ENCODE measurements around the gene SLC39A13. TPM values are rescaled to one million over a fixed set of nuclear protein-coding genes. Genes with fewer than 3 reads are reported as not detected.
A peak's percentile ranks its signal among the peaks of the same experiment; 100 is the strongest.

Gene SLC39A13
- total RNA-seq, 1 donor from 2014 or later, result 72.8 TPM

DNA sequence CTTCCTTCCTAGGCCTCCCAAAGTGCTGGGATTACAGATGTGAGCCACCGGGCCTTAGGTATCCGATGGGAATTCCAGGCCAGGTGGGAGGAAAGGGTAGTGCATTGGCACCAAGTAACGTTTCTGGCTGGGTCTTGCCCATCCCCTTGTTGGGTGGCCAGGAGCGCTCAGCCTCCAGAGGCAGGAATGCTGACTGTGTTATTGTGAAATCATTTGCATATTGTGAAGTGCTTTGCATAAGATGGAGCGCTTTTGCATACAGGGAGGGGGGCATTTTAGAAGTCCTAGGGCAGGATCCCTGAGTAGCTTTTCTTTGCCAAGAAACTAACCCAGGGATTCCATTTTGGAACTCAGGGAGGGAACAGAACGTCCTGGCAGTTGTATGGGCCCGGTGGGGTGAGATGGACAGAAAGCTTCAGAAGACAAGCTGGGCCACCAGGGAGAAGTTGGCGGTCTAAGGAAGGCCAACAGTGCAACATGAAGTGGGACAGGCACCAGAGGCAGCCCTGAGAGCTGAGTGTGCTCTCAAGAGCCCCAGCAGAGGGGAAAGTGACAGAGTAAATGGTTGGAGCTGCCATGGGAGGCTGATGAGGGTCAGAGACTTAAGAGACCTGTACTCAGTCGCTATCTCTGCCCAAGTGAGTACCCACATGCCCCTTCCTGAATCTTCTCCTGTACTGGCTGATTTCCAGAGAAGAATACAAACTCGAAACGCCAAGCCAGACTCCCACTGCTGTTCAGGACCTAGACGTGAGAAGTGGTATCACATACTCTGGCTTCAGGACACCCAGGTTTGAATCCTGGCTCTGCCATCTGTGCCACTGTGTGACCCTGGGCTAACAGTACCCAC, 1.3 kb upstream of the SLC39A13 start:
- DNase-seq, result no peak

DNA sequence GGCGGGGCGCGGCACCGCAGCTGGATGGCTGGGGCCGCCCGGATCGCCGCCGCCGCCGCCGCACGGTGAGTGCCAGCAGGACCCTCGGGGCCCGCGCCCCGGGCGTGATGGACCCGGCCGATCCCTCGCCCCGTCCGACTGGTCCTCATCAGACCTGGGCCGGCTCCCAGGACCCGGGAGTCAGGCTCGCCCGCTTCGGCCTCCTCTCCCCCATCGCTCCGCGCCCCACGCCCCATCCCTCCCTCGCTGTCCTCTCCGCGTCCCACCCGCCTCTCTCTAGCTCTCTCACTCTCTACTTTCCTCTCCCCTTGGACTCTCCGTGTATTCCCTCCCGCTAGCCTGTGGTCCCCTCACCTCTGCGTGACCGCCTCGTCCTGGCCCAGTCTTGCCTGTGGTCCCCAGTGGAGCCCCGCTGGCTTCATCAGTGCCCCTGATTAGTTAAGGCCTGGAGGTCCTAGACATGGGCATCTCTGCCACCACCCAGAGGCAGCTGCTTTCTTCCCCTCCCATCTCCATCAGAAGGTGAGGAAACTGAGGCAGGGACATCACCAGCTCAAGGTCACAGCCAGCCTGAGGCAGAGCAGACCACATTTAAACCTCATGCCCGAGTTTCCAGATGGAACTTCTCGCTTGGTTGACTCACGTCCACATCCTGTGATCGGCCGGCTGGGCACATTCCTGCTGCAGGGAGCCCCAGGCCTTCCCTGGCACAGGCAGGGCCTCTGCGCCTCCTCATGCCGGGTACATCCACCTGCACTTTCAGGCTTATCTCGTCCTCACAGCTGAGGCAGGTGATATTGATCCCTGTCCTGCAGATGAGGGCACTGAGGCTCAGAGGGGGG, 429 bp downstream of the SLC39A13 start:
- DNase-seq, result peak; percentile 92

GRCh38 chr11:47409440-47410369, 1.3 kb downstream of the SLC39A13 start:
- no peak for DNase-seq

- no peak for DNase-seq
These were observed 2.2 kb downstream of the SLC39A13 start for GRCh38 chr11:47410370-47411264.

GRCh38 chr11:47411884-47412746, 3.7 kb downstream of the SLC39A13 start:
- DNase-seq, result peak; percentile 76

GRCh38 chr11:47413351-47413750, 5.0 kb downstream of the SLC39A13 start:
- DNase-seq, result no peak

DNA sequence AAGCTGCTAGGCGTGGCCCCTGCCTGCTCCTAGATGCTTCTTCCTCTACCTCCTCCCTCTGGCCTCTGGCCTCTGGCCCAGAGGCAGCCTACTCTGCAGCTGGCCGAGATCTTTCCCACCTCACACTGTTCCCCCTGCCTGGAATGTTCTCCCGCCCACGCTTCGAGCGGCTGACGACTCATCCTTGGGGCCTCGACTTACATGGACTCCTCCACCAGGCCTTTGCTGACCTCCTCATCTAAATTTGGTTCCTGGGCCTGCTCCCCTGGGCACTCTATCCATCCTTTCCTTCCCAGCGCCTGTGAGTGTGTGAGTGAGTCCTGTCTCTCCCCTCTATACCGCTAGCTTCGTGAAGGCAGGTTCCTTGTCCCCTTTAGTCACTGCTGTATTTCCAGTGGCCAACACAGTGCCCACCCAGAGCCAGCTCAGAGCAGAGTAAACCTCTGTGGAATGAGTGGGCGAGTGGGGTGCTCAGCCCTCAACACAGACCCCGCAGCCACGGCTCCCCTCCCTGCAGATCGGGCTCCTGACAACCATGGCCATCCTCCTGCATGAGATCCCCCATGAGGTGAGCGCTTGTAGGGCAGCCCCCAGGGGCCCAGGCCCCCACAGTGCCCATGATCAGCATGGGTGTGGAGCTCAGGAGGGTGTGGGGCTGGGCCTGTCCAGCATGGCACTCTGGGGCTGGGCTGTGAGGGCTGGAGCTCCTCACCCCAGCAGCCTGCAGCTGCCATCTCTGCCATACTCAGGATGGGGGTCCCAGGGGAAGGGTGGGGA, 5.7 kb downstream of the SLC39A13 start:
- DNase-seq, result no peak

- DNase-seq, result no peak
These were observed 6.3 kb downstream of the SLC39A13 start for GRCh38 chr11:47414685-47415070.

GRCh38 chr11:47415091-47415854, 6.9 kb downstream of the SLC39A13 start:
- DNase-seq, result no peak

GRCh38 chr11:47415949-47416472, 7.6 kb downstream of the SLC39A13 start:
- peak; percentile 94 for DNase-seq

- no peak for DNase-seq
These were observed 9.3 kb downstream of the SLC39A13 start for GRCh38 chr11:47417712-47418111.

- no peak for DNase-seq
These were observed 10.3 kb downstream of the SLC39A13 start for GRCh38 chr11:47418454-47419259.

- no peak for DNase-seq
These were observed 17.2 kb downstream of the SLC39A13 start for GRCh38 chr11:47425611-47426010.

DNA sequence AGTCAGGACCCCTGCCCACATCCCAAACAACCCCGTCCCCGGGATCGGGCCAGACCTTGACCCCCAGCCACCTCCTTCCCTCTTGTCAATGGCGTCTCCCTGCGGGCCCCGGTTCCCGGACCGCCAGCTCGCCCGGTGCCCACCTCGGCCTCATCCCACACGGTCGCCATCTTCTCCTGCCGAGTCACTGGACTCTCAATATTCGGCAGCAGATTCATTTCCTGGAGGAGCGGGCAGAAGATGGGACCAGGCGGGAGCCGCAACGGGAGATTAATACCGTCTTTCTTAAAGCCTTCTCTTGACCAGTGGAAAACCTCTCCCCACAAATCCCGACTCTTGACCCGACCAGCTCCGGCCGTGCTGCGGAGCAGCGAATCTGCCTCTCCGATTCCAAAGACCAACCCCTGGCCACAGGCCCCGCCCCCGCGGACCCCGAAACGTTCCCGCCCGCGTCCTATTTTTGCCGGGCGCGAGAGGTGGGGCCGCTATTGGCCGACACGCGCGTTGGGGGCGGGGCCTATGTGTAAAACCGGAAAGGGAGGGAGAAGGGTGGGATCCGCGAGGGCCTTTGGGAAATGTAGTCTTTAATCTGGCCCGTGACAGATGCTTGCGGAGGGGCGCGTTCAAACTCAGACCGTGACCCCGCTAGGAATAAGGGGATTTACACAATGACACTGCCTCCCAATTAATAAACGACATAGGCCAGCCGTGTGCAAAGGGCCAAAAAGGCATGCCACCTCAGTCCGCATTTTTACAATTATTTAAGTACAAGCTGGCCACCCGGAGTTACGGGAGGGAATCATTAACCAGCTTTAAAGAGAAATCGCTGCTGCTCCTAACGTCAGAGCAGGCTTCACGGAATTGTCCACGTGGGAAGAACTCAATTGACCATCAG, 17.9 kb downstream of the SLC39A13 start, which contains the start of gene PSMC3:
TSS of gene PSMC3 (minus strand) at position 378 of the 895 bp plus-strand sequence. CDS start at position 218, 160 bp downstream.
- peak; percentile 98 for DNase-seq

DNA sequence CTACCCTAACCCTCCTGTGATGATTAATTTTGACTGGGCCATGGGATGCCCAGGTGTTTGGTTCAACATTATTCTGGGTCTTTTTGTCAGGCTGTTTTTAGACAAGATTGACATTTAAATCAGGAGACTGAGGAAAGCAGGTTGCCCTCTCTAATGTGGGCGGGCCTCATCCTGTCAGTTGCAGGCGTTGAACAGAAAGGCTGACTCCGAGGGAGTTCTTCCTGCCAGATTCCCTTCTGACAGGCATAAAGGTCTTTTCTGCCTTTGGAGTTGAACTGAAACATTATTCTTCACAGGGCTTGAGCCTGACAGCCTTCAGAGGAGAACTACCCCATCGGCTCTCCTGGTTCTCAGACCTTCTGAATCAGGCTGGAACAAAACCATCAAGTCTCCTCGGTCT, 22.1 kb downstream of the SLC39A13 start:
- DNase-seq, result no peak

- DNase-seq, result no peak
These were observed 23.1 kb downstream of the SLC39A13 start for GRCh38 chr11:47431356-47432083.
